ENCODE data around the gene MPPED1. TPM values are rescaled to one million over a fixed set of nuclear protein-coding genes. Genes with fewer than 3 reads are reported as not detected.

Gene MPPED1
- total and polyA plus RNA-seq, 8 donors: 0.19 to 1.5 (median 0.47) TPM; not detected in 4

DNA sequence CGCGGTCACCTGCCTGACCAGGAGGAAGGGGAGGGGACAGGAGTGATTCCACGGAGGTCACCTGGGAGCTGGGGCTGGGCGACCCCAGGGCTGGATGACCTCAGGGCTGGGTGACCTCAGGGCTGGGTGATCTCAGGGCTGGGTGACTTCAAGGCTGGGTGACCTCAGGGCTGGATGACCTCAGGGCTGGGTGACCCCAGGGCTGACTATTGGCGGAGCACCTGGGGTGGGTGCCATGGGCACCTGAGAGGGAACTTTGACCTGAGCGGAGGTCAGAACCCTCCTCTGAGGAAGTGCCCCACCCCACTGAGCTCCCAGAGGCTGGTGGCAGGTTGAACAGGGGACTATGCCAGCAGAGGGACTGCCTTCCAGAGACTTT lies 11.8 kb upstream of the MPPED1 start:
- H3K4me3 ChIP-seq: no peak overlapping the region
- intact Hi-C loops (cut with DNase I; ENCODE audit: low total_unique reads): no loop called here
- H3K27me3 ChIP-seq: peaks cover 0 to 36% (median 0%) of the 10 kb centered on the region in 3 donors
- 84 to 100% (median 94%) methylated on average over 3 to 6 of the region's 6 CpGs; no CpG with 5 or more reads in 1 of the 5 donors for WGBS, 5 donors
- no peak for TF ChIP-seq EP300 (IDR thresholded peaks at IDR 0.05)
- TF ChIP-seq, protein P1, sequence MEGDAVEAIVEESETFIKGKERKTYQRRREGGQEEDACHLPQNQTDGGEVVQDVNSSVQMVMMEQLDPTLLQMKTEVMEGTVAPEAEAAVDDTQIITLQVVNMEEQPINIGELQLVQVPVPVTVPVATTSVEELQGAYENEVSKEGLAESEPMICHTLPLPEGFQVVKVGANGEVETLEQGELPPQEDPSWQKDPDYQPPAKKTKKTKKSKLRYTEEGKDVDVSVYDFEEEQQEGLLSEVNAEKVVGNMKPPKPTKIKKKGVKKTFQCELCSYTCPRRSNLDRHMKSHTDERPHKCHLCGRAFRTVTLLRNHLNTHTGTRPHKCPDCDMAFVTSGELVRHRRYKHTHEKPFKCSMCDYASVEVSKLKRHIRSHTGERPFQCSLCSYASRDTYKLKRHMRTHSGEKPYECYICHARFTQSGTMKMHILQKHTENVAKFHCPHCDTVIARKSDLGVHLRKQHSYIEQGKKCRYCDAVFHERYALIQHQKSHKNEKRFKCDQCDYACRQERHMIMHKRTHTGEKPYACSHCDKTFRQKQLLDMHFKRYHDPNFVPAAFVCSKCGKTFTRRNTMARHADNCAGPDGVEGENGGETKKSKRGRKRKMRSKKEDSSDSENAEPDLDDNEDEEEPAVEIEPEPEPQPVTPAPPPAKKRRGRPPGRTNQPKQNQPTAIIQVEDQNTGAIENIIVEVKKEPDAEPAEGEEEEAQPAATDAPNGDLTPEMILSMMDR (IDR thresholded peaks at IDR 0.05): no peak
- no peak for TF ChIP-seq POLR2A (IDR thresholded peaks at IDR 0.05)
- no peak for TF ChIP-seq POLR2AphosphoS5 (IDR thresholded peaks at IDR 0.05)
- DNase-seq: no peak
- H3K27ac ChIP-seq: no peak overlapping the region
- no peaks in the 10 kb centered on the region for H3K9me3 ChIP-seq
- H3K36me3 ChIP-seq: no peaks in the 10 kb centered on the region
- H3K4me1 ChIP-seq: peaks cover 0 to 13% (median 9%) of the 10 kb centered on the region in 4 donors

DNA sequence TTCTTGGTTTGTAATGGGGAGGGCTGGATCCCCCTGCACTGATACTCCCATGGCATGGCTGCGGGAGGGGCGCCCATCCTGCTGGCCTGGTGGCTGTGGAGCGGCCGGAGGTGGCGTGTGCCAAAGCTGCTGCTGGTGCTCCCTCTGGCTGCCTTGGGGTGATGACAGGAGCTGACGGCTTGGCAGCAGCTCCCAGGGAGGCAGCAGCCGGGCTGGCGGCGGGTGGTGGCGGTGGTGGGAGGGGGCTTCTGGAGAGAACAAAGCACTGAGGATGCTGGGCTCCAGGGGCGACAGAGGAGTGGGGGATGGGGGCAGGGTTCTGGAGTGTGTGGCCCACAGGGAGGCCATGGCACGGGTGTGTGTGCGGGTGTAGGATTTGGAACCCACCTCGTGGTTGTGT lies 11.4 kb upstream of the MPPED1 start:
- H3K4me1 ChIP-seq: peaks cover 0 to 13% (median 9%) of the 10 kb centered on the region in 4 donors
- DNase-seq: no peak
- 80 to 89% (median 84%) methylated on average over 9 to 14 of the region's 14 CpGs for WGBS, 5 donors
- intact Hi-C loops (cut with DNase I; ENCODE audit: low total_unique reads): no loop called here
- no peak overlapping the region for H3K27ac ChIP-seq
- H3K36me3 ChIP-seq: no peaks in the 10 kb centered on the region
- H3K27me3 ChIP-seq: peaks cover 0 to 33% (median 0%) of the 10 kb centered on the region in 3 donors
- TF ChIP-seq, protein P1 (IDR thresholded peaks at IDR 0.05): no peak
- no peak for TF ChIP-seq POLR2AphosphoS5 (IDR thresholded peaks at IDR 0.05)
- TF ChIP-seq POLR2A (IDR thresholded peaks at IDR 0.05): no peak
- TF ChIP-seq EP300 (IDR thresholded peaks at IDR 0.05): no peak
- no peak overlapping the region for H3K4me3 ChIP-seq
- no peaks in the 10 kb centered on the region for H3K9me3 ChIP-seq

DNA sequence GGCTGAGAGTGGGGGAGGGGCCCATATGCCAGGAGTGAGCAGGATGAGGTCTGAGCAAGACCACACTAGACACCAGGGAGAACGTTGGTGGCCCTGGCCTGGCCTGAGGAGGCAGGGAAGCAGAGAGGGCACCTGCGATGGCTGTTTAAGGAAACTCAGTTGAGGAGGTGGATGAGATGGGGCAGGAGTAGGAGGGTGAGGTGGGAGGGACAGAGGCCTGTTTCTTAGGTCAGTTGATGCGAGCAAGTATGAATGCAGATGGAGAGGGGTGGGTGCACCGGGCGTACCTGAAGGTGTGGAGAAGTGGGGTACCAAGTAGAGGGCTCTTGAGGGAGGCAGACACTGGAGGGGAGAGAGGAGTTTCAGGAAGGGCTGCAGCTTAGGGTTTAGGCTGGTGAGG lies 10.6 kb upstream of the MPPED1 start:
- Histone ChIP-seq H3K27ac (no peak overlapping the region), H3K4me1 (peaks cover 0 to 13% (median 9%) of the 10 kb centered on the region in 4 donors), H3K27me3 (peaks cover 0 to 35% (median 0%) of the 10 kb centered on the region in 3 donors), H3K36me3 (no peaks in the 10 kb centered on the region), H3K9me3 (no peaks in the 10 kb centered on the region), H3K4me3 (no peak overlapping the region)
- TF ChIP-seq, protein P1 (IDR thresholded peaks at IDR 0.05): no peak
- no peak for TF ChIP-seq POLR2A (IDR thresholded peaks at IDR 0.05)
- TF ChIP-seq EP300 (IDR thresholded peaks at IDR 0.05): no peak
- TF ChIP-seq POLR2AphosphoS5 (IDR thresholded peaks at IDR 0.05): no peak
- intact Hi-C loops (cut with DNase I; ENCODE audit: low total_unique reads): no loop called here
- WGBS, 5 donors: 78 to 89% (median 83%) methylated on average over 5 of the region's 5 CpGs
- DNase-seq: no peak

DNA sequence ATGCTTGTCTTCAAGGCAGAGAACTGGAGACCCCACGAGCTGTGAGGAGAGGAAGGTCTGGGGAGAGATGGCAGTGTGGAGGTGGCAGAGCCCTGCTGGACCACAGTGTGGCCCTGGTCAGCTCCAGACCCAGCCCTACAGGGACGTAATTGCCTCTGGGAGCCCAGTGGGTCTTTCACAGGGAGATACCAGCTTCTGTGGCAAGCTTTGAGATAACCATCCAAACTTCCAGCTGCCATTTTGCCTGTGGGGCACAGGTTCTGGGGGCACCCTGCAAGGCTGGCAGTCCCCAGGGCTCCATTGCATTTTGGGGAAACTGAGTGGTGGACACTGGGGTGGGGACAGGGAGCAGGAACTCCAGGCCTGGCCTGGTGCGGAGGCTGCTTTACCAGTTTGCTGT lies 10.2 kb upstream of the MPPED1 start:
- no peak overlapping the region for H3K27ac ChIP-seq
- TF ChIP-seq POLR2AphosphoS5 (IDR thresholded peaks at IDR 0.05): no peak
- TF ChIP-seq EP300 (IDR thresholded peaks at IDR 0.05): no peak
- TF ChIP-seq, protein P1 (IDR thresholded peaks at IDR 0.05): no peak
- no peak for TF ChIP-seq POLR2A (IDR thresholded peaks at IDR 0.05)
- no peaks in the 10 kb centered on the region for H3K36me3 ChIP-seq
- peaks cover 0 to 36% (median 0%) of the 10 kb centered on the region in 3 donors for H3K27me3 ChIP-seq
- no peaks in the 10 kb centered on the region for H3K9me3 ChIP-seq
- H3K4me1 ChIP-seq: peaks cover 0 to 10% (median 7%) of the 10 kb centered on the region in 4 donors
- 71 to 94% (median 84%) methylated on average over 3 of the region's 3 CpGs for WGBS, 5 donors
- intact Hi-C loops (cut with DNase I; ENCODE audit: low total_unique reads): no loop called here
- H3K4me3 ChIP-seq: no peak overlapping the region
- DNase-seq: no peak
